Myometrial cell (primary cell): ENCODE results near the gene TANC2. TPM values are rescaled to one million over a fixed set of nuclear protein-coding genes. Genes with fewer than 3 reads are reported as not detected.

Experiments used
- total RNA-seq: library from RNA; depleted of rRNA; stranded (reverse); fragments of >200 nt; gene quantifications from 2 replicates; pipeline ENCODE4 v1.2.3, GENCODE V29; 2015

TANC2 gene
- 8.9 and 14.4 TPM in 2 replicates for total RNA-seq

GRCh38 chr17:62965686-62966425 lies at the start of gene TANC2:
TSS of gene TANC2 (plus strand) at chr17:62966235. CDS start at chr17:63009560, 43,325 bp downstream.

Other genes starting within 250 kb of the TANC2 start
- gene MARCHF10, start 157.9 kb upstream of the TANC2 start, total RNA-seq = 1.2 and 3.7 TPM in 2 replicates